ENCODE data around the gene LY9.

DNA sequence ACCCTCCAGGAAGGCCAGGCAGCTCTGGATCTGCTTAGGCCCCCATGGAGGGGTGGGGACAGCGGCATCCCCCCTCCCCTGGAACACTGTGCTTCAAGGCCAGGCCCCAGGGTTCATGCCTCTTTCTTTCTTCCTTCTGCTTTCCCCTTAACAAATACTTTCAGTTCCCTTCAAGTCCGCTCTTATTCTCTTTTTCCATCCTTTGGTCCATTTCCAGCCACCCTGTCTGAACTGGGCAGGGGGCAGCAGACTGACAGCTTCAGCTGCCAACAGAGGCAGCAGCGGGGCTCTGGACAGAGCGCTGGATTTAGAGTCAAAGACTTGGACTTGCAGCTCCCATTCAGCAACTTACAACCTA is 67.8 kb downstream of the LY9 start:
- no peak for TF ChIP-seq EZH2phosphoT487 (IDR thresholded peaks at IDR 0.05; ENCODE audit: insufficient read depth, low read depth)
- TF ChIP-seq EZH2 (IDR thresholded peaks at IDR 0.05; ENCODE audit: insufficient read depth, poor library complexity, severe bottlenecking) = no peak
